ENCODE data around the gene RPL34.

The RPL34 gene

DNA sequence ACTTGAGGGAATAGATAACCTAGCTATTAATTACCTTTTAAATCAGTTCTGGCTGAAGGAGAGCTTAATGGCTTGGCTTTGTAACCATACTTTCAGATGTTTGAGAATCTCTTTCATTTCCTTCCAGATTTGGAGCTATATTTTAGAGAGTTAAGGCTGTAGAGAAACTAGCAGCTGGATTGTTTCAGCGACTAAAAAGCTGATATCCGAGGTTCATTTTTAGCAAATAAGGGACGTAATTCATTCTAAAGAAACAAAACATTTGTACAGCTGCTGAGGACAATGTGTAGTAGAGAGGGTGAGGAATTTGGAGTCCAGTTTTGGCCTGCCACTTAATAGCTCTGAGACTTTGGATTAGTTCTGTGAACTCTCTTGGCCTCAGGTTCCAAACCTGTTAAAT is 42.3 kb downstream of the RPL34 start:
- TF ChIP-seq, protein P1, sequence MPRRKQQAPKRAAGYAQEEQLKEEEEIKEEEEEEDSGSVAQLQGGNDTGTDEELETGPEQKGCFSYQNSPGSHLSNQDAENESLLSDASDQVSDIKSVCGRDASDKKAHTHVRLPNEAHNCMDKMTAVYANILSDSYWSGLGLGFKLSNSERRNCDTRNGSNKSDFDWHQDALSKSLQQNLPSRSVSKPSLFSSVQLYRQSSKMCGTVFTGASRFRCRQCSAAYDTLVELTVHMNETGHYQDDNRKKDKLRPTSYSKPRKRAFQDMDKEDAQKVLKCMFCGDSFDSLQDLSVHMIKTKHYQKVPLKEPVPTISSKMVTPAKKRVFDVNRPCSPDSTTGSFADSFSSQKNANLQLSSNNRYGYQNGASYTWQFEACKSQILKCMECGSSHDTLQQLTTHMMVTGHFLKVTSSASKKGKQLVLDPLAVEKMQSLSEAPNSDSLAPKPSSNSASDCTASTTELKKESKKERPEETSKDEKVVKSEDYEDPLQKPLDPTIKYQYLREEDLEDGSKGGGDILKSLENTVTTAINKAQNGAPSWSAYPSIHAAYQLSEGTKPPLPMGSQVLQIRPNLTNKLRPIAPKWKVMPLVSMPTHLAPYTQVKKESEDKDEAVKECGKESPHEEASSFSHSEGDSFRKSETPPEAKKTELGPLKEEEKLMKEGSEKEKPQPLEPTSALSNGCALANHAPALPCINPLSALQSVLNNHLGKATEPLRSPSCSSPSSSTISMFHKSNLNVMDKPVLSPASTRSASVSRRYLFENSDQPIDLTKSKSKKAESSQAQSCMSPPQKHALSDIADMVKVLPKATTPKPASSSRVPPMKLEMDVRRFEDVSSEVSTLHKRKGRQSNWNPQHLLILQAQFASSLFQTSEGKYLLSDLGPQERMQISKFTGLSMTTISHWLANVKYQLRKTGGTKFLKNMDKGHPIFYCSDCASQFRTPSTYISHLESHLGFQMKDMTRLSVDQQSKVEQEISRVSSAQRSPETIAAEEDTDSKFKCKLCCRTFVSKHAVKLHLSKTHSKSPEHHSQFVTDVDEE (CRISPR knock-in tag; IDR thresholded peaks at IDR 0.05), result no peak
- TF ChIP-seq, protein P2, sequence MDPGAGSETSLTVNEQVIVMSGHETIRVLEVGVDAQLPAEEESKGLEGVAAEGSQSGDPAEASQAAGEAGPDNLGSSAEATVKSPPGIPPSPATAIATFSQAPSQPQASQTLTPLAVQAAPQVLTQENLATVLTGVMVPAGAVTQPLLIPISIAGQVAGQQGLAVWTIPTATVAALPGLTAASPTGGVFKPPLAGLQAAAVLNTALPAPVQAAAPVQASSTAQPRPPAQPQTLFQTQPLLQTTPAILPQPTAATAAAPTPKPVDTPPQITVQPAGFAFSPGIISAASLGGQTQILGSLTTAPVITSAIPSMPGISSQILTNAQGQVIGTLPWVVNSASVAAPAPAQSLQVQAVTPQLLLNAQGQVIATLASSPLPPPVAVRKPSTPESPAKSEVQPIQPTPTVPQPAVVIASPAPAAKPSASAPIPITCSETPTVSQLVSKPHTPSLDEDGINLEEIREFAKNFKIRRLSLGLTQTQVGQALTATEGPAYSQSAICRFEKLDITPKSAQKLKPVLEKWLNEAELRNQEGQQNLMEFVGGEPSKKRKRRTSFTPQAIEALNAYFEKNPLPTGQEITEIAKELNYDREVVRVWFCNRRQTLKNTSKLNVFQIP (CRISPR knock-in tag; IDR thresholded peaks at IDR 0.05; ENCODE audit: borderline replicate concordance, low read depth), result no peak
- TF ChIP-seq SNAI2 (CRISPR knock-in tag; IDR thresholded peaks at IDR 0.05) (no peak), GLIS3 (CRISPR knock-in tag; IDR thresholded peaks at IDR 0.05) (no peak), ARNTL (CRISPR knock-in tag; IDR thresholded peaks at IDR 0.05; ENCODE audit: borderline replicate concordance, low read depth) (no peak), OSR1 (CRISPR knock-in tag; IDR thresholded peaks at IDR 0.05) (no peak)
- TF ChIP-seq, protein P3, sequence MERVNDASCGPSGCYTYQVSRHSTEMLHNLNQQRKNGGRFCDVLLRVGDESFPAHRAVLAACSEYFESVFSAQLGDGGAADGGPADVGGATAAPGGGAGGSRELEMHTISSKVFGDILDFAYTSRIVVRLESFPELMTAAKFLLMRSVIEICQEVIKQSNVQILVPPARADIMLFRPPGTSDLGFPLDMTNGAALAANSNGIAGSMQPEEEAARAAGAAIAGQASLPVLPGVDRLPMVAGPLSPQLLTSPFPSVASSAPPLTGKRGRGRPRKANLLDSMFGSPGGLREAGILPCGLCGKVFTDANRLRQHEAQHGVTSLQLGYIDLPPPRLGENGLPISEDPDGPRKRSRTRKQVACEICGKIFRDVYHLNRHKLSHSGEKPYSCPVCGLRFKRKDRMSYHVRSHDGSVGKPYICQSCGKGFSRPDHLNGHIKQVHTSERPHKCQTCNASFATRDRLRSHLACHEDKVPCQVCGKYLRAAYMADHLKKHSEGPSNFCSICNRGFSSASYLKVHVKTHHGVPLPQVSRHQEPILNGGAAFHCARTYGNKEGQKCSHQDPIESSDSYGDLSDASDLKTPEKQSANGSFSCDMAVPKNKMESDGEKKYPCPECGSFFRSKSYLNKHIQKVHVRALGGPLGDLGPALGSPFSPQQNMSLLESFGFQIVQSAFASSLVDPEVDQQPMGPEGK (CRISPR knock-in tag; IDR thresholded peaks at IDR 0.05; ENCODE audit: borderline replicate concordance), result no peak
- TF ChIP-seq, protein P4, sequence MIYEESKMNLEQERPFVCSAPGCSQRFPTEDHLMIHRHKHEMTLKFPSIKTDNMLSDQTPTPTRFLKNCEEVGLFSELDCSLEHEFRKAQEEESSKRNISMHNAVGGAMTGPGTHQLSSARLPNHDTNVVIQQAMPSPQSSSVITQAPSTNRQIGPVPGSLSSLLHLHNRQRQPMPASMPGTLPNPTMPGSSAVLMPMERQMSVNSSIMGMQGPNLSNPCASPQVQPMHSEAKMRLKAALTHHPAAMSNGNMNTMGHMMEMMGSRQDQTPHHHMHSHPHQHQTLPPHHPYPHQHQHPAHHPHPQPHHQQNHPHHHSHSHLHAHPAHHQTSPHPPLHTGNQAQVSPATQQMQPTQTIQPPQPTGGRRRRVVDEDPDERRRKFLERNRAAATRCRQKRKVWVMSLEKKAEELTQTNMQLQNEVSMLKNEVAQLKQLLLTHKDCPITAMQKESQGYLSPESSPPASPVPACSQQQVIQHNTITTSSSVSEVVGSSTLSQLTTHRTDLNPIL (CRISPR knock-in tag; IDR thresholded peaks at IDR 0.05; ENCODE audit: low read depth), result no peak
- no peak for ATAC-seq

DNA sequence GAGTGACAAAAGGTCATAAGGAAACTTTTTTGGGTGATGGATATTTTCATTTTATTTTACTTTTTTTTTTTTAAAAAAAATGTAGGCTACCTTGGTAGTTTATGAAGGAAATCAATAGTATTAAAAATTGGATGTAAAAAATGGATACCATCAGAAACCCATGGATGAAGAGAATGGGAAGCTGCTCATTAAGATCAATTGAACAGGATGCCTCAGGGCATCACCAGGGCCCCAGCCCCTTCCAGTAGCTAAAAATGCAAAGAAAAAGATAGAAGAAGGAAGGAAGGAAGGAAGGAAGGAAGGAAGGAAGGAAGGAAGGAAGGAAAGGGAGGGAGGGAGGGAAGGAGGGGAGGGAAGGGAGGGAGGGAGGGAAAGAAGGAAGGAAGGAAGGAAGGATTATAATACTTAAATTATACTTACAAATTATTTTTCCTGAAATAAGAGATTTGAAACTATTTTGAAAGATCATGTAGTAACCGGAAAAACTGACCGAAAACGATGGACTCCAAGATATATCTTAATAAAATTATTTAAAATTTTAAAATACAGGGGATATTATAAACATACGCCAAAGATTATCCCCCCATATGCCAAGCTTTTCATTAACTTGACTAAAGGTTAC is 54.1 kb downstream of the RPL34 start:
- no peak for ATAC-seq
- TF ChIP-seq ZNF565 (CRISPR knock-in tag; conservative IDR thresholded peaks at IDR 0.05; ENCODE audit: low read depth) (no peak), BACH2 (CRISPR knock-in tag; IDR thresholded peaks at IDR 0.05; ENCODE audit: borderline replicate concordance) (no peak), OSR1 (CRISPR knock-in tag; IDR thresholded peaks at IDR 0.05) (no peak), ESRRG (CRISPR knock-in tag; IDR thresholded peaks at IDR 0.05) (no peak)
- TF ChIP-seq, protein P1 (CRISPR knock-in tag; IDR thresholded peaks at IDR 0.05), result no peak

Measured in SK-N-SH treated with all-trans-retinoic acid at 6 μM for 48 hours (cell line).